Measurements from ENCODE around the gene TSPEAR. TPM values are rescaled to one million over a fixed set of nuclear protein-coding genes. Genes with fewer than 3 reads are reported as not detected.

Gene TSPEAR
- total RNA-seq, 2 donors from 2014 or later = not detected

- H3K27me3 ChIP-seq (replicated peaks; ENCODE audit: insufficient read depth) = no peaks in the 10 kb centered on the region
- ATAC-seq (ENCODE audit: insufficient number of reproducible peaks, low FRiP score, low read depth) (no peak), DNase-seq (ENCODE audit: low spot score) (no peak)
- H3K4me1 ChIP-seq (ENCODE audit: control insufficient read depth in 1 of 2, low read depth in 2 of 2) = no peaks in the 10 kb centered on the region
- H3K27ac ChIP-seq = no peak overlapping the region
- no peak overlapping the region for H3K4me3 ChIP-seq
- no peaks in the 10 kb centered on the region for H3K9me3 ChIP-seq
- H3K36me3 ChIP-seq = no peaks in the 10 kb centered on the region
- TF ChIP-seq, protein P1, sequence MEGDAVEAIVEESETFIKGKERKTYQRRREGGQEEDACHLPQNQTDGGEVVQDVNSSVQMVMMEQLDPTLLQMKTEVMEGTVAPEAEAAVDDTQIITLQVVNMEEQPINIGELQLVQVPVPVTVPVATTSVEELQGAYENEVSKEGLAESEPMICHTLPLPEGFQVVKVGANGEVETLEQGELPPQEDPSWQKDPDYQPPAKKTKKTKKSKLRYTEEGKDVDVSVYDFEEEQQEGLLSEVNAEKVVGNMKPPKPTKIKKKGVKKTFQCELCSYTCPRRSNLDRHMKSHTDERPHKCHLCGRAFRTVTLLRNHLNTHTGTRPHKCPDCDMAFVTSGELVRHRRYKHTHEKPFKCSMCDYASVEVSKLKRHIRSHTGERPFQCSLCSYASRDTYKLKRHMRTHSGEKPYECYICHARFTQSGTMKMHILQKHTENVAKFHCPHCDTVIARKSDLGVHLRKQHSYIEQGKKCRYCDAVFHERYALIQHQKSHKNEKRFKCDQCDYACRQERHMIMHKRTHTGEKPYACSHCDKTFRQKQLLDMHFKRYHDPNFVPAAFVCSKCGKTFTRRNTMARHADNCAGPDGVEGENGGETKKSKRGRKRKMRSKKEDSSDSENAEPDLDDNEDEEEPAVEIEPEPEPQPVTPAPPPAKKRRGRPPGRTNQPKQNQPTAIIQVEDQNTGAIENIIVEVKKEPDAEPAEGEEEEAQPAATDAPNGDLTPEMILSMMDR (IDR thresholded peaks at IDR 0.05) = no peak
Measured at GRCh38 chr21:44727321-44727720, 15.9 kb upstream of the TSPEAR start.

DNA sequence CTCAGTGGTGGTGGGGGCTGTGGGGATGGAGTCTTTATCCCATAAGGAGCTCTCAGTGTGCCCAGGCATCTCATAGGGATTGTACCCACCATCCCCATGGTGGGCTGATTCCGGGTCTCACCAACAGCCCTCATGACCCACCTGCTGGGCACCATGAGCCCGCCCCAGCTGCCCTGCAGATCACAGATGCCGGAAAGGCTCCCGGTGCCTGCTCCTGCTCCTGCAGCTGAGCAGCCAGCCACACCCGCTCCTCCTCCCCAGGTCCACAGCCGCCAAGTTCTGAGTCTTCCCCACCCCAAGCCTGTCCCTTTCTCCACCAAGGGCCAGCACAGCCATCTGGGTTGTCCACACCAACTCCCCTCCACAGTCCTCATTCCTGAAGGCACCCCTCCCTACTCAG is 15.5 kb upstream of the TSPEAR start:
- TF ChIP-seq, protein P1 (IDR thresholded peaks at IDR 0.05) = no peak
- H3K27me3 ChIP-seq (replicated peaks; ENCODE audit: insufficient read depth) = no peaks in the 10 kb centered on the region
- DNase-seq (ENCODE audit: low spot score) (no peak), ATAC-seq (ENCODE audit: insufficient number of reproducible peaks, low FRiP score, low read depth) (no peak)
- no peaks in the 10 kb centered on the region for H3K4me1 ChIP-seq (ENCODE audit: control insufficient read depth in 1 of 2, low read depth in 2 of 2)
- no peaks in the 10 kb centered on the region for H3K9me3 ChIP-seq
- H3K4me3 ChIP-seq = no peak overlapping the region
- H3K36me3 ChIP-seq = no peaks in the 10 kb centered on the region
- H3K27ac ChIP-seq = no peak overlapping the region

DNA sequence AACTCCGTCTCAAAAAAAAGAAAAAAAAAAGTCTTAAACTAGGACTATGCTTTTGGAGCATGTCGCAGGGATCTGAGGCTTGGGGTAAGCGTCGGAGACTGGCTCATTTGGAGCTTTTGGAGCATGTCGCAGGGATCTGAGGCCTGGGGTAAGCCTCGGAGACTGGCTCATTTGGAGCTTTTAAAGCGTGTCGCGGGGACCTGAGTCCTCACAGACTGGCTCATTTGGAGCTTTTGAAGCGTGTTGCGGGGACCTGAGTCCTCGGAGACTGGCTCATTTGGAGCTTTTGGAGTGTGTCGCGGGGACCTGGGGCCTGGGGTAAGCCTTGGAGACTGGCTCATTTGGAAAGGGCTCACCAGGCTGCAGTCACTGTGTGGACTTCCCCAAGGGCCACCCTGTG is 13.6 kb upstream of the TSPEAR start:
- no peaks in the 10 kb centered on the region for H3K27me3 ChIP-seq (replicated peaks; ENCODE audit: insufficient read depth)
- H3K27ac ChIP-seq = no peak overlapping the region
- DNase-seq (ENCODE audit: low spot score) = no peak
- TF ChIP-seq, protein P1 (IDR thresholded peaks at IDR 0.05) = no peak
- H3K4me1 ChIP-seq (ENCODE audit: control insufficient read depth in 1 of 2, low read depth in 2 of 2) = no peaks in the 10 kb centered on the region
- no peaks in the 10 kb centered on the region for H3K36me3 ChIP-seq
- H3K4me3 ChIP-seq = no peak overlapping the region
- no peak for ATAC-seq (ENCODE audit: insufficient number of reproducible peaks, low FRiP score, low read depth)
- no peaks in the 10 kb centered on the region for H3K9me3 ChIP-seq

DNA sequence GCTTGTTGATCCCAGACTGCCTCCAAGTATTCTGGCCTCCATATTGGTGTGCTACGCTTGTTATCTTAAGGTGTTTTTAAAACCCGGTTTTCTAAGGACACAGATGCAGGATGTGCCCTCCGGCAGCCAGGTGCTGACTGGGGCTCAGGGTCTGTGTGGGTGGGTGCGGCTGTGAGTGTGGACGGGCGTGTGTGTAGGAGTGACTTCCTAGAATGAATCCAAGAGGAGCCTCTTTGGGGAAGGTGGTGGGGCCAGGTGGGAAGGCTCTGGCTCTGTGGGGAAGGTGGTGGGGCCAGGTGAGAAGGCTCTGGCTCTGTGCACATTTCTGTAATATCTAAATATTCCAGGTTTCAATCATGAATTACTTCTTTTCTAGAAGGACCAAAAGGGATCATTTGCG is 12.8 kb upstream of the TSPEAR start:
- Histone ChIP-seq H3K36me3 (no peaks in the 10 kb centered on the region), H3K27ac (no peak overlapping the region), H3K27me3 (replicated peaks; ENCODE audit: insufficient read depth) (no peaks in the 10 kb centered on the region), H3K4me1 (ENCODE audit: control insufficient read depth in 1 of 2, low read depth in 2 of 2) (no peaks in the 10 kb centered on the region), H3K9me3 (no peaks in the 10 kb centered on the region), H3K4me3 (no peak overlapping the region)
- DNase-seq (ENCODE audit: low spot score) (no peak), ATAC-seq (ENCODE audit: insufficient number of reproducible peaks, low FRiP score, low read depth) (no peak)
- TF ChIP-seq, protein P1 (IDR thresholded peaks at IDR 0.05) = no peak

- Histone ChIP-seq H3K4me1 (ENCODE audit: control insufficient read depth in 1 of 2, low read depth in 2 of 2) (no peaks in the 10 kb centered on the region), H3K9me3 (no peaks in the 10 kb centered on the region), H3K36me3 (no peaks in the 10 kb centered on the region), H3K4me3 (peak overlapping the region; percentile 27), H3K27me3 (replicated peaks; ENCODE audit: insufficient read depth) (no peaks in the 10 kb centered on the region), H3K27ac (no peak overlapping the region)
- DNase-seq (ENCODE audit: low spot score) = no peak
- no peak for ATAC-seq (ENCODE audit: insufficient number of reproducible peaks, low FRiP score, low read depth)
- TF ChIP-seq, protein P1 (IDR thresholded peaks at IDR 0.05) = no peak
Measured at GRCh38 chr21:44723177-44724131, 12.1 kb upstream of the TSPEAR start.
